Activated CD4-positive, alpha-beta T cell treated with anti-CD3 and anti-CD28 coated beads for 48 hours (primary cell): ENCODE results near the gene SAMD4A.

Experiments used
- DNase-seq: peaks from one replicate; pipeline ENCODE4 v3.0.0-alpha.2; 2020

Gene SAMD4A

GRCh38 chr14:54711812-54712464, 145.0 kb downstream of the SAMD4A start:
- no peak for DNase-seq

GRCh38 chr14:54712465-54713200, 145.7 kb downstream of the SAMD4A start:
- DNase-seq, result no peak

- no peak for DNase-seq
Measured at GRCh38 chr14:54713379-54713778, 146.5 kb downstream of the SAMD4A start.

- DNase-seq, result no peak
Measured at GRCh38 chr14:54715239-54715638, 148.3 kb downstream of the SAMD4A start.

- DNase-seq, result no peak
Measured at GRCh38 chr14:54715811-54716210, 148.9 kb downstream of the SAMD4A start.

GRCh38 chr14:54716862-54717261, 149.9 kb downstream of the SAMD4A start:
- DNase-seq, result no peak

- no peak for DNase-seq
Measured at GRCh38 chr14:54718046-54718445, 151.1 kb downstream of the SAMD4A start.

- no peak for DNase-seq
Measured at GRCh38 chr14:54719406-54719805, 152.5 kb downstream of the SAMD4A start.

- DNase-seq, result no peak
Measured at GRCh38 chr14:54722791-54723432, 156.0 kb downstream of the SAMD4A start.

GRCh38 chr14:54724123-54724522, 157.2 kb downstream of the SAMD4A start:
- DNase-seq, result no peak

GRCh38 chr14:54724676-54725325, 157.9 kb downstream of the SAMD4A start:
- no peak for DNase-seq

GRCh38 chr14:54725998-54726397, 159.1 kb downstream of the SAMD4A start:
- no peak for DNase-seq

GRCh38 chr14:54727929-54728328, 161.0 kb downstream of the SAMD4A start:
- no peak for DNase-seq

GRCh38 chr14:54728700-54729527, 162.0 kb downstream of the SAMD4A start:
- no peak for DNase-seq

- DNase-seq, result peak; percentile 49
Measured at GRCh38 chr14:54730156-54730961, 163.4 kb downstream of the SAMD4A start.

GRCh38 chr14:54734966-54735365, 168.0 kb downstream of the SAMD4A start:
- DNase-seq, result no peak

- no peak for DNase-seq
Measured at GRCh38 chr14:54735424-54735823, 168.5 kb downstream of the SAMD4A start.

- peak; percentile 13 for DNase-seq
Measured at GRCh38 chr14:54737132-54737711, 170.3 kb downstream of the SAMD4A start.

- no peak for DNase-seq
Measured at GRCh38 chr14:54738009-54738408, 171.1 kb downstream of the SAMD4A start.

GRCh38 chr14:54739514-54739913, 172.6 kb downstream of the SAMD4A start:
- DNase-seq, result no peak
